Ascending aorta (tissue), 2 donors: ENCODE results near the gene UBL7. TPM values are rescaled to one million over a fixed set of nuclear protein-coding genes. Genes with fewer than 3 reads are reported as not detected.

Experiments
- DNase-seq, 2 donors: peaks; one replicate each; pipeline ENCODE4 v3.0.0-alpha.2; 2019; ENCODE audit warnings: low spot score in 2 of 2
- H3K27ac ChIP-seq, 2 donors: fragments of 200-600 bp; sonication (generic); one replicate each; pipeline ENCODE4 v1.5.1; 2016 to 2017; ENCODE audit warnings: mild to moderate bottlenecking in 1 of 2
- H3K27me3 ChIP-seq: fragments of 200-600 bp; sonication (generic); one replicate; pipeline ENCODE4 v1.5.1; 2017
- H3K36me3 ChIP-seq, 2 donors: fragments of 200-600 bp; sonication (generic); one replicate each; pipeline ENCODE4 v1.5.1; 2016
- H3K4me1 ChIP-seq, 2 donors: fragments of 200-600 bp; sonication (generic); one replicate each; pipeline ENCODE4 v1.5.1; 2016 to 2017; ENCODE audit warnings: mild to moderate bottlenecking in 1 of 2
- H3K4me3 ChIP-seq, 2 donors: fragments of 200-600 bp; sonication (generic); one replicate each; pipeline ENCODE4 v1.5.1; 2016 to 2017; ENCODE audit warnings: mild to moderate bottlenecking in 1 of 2
- H3K9me3 ChIP-seq, 2 donors: fragments of 200-600 bp; sonication (generic); one replicate each; pipeline ENCODE4 v1.5.1; 2016
- intact Hi-C: fragments of 100-400 bp; cut with DNase I; formaldehyde crosslinking; loops from one replicate; pipeline ENCODE4 v1.15.1; 2023
- total RNA-seq: library from RNA; depleted of rRNA; stranded (reverse); fragments of >200 nt; gene quantifications from one replicate; pipeline ENCODE4 v1.1.0, GENCODE V29; 2016
- TF ChIP-seq, protein P1 (sequence below), 3 experiments: fragments of 200-600 bp in 2 of 3; fragments of 450-650 bp in 1 of 3; sonication (generic) in 2 of 3; IDR thresholded peaks; one replicate each; pipeline ENCODE4 v1.5.1; 2016 to 2019; ENCODE audit warnings: antibody characterized with exemption in 3 of 3, mild to moderate bottlenecking in 1 of 3, moderate library complexity in 1 of 3

The UBL7 gene
- total RNA-seq, 1 donor from 2014 or later: 63.4 TPM

DNA sequence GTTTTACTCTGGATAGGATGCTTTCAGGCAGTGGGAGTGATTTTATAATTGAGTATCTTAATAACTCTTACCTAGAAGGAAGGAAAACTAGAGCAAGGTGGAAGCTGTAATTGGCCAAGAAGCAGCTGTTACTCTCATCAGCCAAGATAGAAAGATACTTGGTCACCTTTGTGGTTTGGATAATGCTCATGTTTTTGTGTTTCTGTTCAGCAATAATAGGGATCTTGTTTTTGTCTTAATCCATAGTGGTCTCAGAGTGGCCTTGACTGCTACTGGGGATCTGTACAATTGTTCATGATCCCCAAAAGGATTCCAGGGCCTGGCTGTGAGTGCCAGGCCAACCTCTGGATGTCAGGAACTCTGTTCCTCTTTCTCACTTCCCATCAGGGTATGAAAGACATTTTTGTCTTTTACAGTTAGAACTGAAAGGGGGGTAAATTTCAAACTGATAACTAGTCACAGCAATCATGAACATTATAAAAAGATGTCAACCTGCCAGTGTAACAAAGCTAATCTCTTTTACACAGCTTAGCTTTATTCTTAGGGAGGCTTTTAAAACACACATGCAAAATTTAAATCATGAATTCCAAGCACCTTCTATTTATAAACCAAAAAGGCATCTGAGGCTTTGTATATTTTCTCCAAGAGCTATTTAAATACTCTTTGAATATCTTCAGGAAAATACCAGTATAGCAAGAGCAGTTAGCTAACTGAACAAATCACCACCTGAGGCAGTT lies 6.0 kb downstream of the UBL7 start:
- Histone ChIP-seq H3K4me3 (no peak overlapping the region), H3K4me1 (peaks cover under 1% of the 10 kb centered on the region in 2 donors), H3K27me3 (no peaks in the 10 kb centered on the region), H3K9me3 (no peaks in the 10 kb centered on the region), H3K36me3 (peaks cover 37 to 78% of the 10 kb centered on the region in 2 donors), H3K27ac (no peak overlapping the region)
- no peak for DNase-seq
- TF ChIP-seq, protein P1, sequence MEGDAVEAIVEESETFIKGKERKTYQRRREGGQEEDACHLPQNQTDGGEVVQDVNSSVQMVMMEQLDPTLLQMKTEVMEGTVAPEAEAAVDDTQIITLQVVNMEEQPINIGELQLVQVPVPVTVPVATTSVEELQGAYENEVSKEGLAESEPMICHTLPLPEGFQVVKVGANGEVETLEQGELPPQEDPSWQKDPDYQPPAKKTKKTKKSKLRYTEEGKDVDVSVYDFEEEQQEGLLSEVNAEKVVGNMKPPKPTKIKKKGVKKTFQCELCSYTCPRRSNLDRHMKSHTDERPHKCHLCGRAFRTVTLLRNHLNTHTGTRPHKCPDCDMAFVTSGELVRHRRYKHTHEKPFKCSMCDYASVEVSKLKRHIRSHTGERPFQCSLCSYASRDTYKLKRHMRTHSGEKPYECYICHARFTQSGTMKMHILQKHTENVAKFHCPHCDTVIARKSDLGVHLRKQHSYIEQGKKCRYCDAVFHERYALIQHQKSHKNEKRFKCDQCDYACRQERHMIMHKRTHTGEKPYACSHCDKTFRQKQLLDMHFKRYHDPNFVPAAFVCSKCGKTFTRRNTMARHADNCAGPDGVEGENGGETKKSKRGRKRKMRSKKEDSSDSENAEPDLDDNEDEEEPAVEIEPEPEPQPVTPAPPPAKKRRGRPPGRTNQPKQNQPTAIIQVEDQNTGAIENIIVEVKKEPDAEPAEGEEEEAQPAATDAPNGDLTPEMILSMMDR (IDR thresholded peaks at IDR 0.05): no peak
- intact Hi-C loops: no loop called here

DNA sequence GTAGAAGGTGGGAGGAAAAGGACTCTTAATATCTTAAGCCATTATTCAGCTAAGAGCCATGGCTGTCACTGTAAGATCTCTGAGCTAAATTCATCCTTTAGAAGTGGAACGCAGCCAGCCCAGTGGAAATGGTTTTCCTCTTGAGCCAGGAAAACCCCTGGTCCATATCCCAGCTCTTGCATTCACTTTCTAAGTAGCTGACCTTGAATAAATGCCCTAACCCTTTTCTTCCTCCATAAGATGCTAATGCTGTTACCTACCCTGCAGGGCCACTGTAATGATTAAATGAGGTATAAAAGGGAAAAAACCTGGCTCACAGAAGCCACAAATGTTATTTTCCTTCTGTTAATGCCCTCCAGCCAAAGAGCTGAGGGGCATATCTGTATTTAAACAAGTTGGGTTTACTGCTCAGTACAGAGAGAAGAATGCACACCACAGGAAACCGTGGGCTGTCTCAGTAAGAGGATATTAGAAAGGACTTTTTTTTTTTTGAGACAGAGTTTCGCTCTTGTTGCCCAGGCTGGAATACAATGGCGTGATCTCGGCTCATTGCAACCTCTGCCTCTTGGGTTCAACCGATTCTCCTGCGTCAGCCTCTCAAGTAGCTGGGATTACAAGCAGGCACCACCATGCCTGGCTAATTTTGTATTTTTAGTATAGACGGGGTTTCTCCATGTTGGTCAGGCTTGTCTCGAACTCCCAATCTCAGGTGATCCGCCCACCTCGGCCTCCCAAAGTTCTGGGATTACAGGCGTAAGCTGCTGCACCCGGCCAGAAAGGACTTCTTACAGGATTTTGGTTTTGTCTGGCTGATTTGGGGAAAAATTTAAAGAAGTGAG lies 6.8 kb downstream of the UBL7 start:
- H3K4me3 ChIP-seq: no peak overlapping the region
- H3K27ac ChIP-seq: no peak overlapping the region
- peaks cover 45 to 85% of the 10 kb centered on the region in 2 donors for H3K36me3 ChIP-seq
- H3K27me3 ChIP-seq: no peaks in the 10 kb centered on the region
- no peaks in the 10 kb centered on the region for H3K9me3 ChIP-seq
- intact Hi-C loops: no loop called here
- H3K4me1 ChIP-seq: no peaks in the 10 kb centered on the region
- no peak for DNase-seq
- TF ChIP-seq, protein P1 (IDR thresholded peaks at IDR 0.05): no peak

DNA sequence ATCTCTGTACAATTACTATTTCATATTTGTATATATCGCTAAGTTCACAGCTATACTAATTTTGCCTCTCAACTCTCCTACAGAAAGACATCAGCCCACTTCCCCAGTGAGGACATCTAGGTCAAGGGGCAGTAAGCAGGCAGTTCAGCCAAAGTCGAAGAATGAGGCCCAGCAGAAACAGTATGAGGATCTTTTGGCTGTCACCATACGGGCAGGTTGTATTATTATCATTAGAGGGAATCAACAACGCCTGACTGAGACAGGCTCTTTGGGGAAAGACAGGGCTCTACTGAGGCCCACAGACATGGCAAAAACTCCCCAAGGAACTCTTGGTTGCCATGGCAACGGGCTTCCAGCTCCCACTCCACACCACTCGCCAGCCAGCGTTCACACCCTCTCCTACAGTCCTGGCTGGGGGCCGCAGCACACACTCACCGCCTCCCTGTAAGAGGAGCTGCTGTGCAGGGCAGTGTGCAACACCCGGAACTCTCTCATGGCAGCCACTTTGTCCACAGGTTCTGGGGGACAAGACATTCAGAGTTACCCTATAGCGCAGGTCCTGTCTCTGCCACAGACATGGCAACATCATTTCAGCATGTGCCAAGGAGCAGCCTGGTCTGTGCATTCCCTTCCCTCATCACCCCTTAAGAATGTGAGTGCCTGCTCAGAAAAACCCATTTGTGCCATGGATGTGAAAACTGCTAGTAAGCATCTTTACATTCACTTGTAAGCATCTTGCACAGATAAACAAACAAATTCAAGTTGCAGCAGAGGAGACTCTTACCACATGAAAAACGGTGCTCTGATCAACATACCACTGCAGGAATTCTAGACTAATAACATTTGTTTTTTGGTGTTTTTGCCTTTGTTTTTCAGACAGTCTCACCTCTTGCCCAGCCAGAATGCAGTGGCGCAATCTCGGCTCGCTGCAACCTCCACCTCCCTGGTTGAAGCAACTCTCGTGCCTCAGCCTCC lies 8.8 kb downstream of the UBL7 start:
- H3K4me3 ChIP-seq: no peak overlapping the region
- H3K27ac ChIP-seq: no peak overlapping the region
- TF ChIP-seq, protein P1 (IDR thresholded peaks at IDR 0.05): no peak
- no peaks in the 10 kb centered on the region for H3K4me1 ChIP-seq
- intact Hi-C loops: no loop called here
- no peak for DNase-seq
- peaks cover 62 to 95% of the 10 kb centered on the region in 2 donors for H3K36me3 ChIP-seq
- no peaks in the 10 kb centered on the region for H3K27me3 ChIP-seq
- no peaks in the 10 kb centered on the region for H3K9me3 ChIP-seq

DNA sequence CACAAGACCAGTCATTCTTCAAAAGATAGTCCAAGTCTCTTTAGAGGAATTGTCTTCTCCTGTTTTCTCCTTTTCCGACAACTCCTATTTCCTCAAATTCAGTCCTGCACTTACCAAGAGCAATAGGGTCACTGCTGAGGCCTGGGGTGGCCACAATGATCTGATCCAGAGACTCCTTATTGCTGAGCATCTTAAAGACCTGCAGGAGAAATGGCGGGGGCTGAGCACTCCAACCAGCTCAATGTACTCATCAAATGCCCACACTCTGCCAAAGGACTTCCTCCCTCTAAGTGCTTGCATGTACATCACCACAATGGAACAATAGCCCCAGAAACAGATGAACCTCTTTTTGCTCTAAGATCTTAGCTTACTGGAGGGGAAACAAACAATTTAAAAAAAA lies 9.6 kb downstream of the UBL7 start:
- DNase-seq: no peak

More for the DNA sequence above, 9.6 kb downstream of the UBL7 start:
- Histone ChIP-seq H3K36me3 (peaks cover 59 to 95% of the 10 kb centered on the region in 2 donors), H3K27ac (no peak overlapping the region), H3K9me3 (no peaks in the 10 kb centered on the region), H3K27me3 (no peaks in the 10 kb centered on the region), H3K4me1 (no peaks in the 10 kb centered on the region), H3K4me3 (no peak overlapping the region)
- TF ChIP-seq, protein P1 (IDR thresholded peaks at IDR 0.05): no peak
- intact Hi-C loops: no loop called here
